ENCODE measurements around the gene SEZ6. TPM values are rescaled to one million over a fixed set of nuclear protein-coding genes. Genes with fewer than 3 reads are reported as not detected.

The SEZ6 gene
- polyA plus RNA-seq, 2 of the 4 experiments (the other 2 are of a cell fraction) = not detected

- ChIA-PET POLR2A (no interaction called here), CTCF (interaction anchor here (0.9 kb wide), 1 partner anchor 91 kb away, joined by 3 read pairs; no protein-coding TSS in a partner anchor)
- DNase-seq (ENCODE audit: low read depth in 1 of 2, low spot score in 1 of 2) (no peak), ATAC-seq (no peak), FAIRE-seq (no peak)
- TF ChIP-seq CBX8 (IDR thresholded peaks at IDR 0.05) (no peak), NPAS2 (CRISPR knock-in tag; IDR thresholded peaks at IDR 0.05; ENCODE audit: borderline replicate concordance) (no peak), NR3C1 (IDR thresholded peaks at IDR 0.05) (no peak), USF2 (IDR thresholded peaks at IDR 0.05) (no peak), RARB (CRISPR knock-in tag; IDR thresholded peaks at IDR 0.05) (no peak), BCL3 (IDR thresholded peaks at IDR 0.05) (no peak), EHMT2 (IDR thresholded peaks at IDR 0.05; ENCODE audit: low read depth) (no peak), JUNB (IDR thresholded peaks at IDR 0.05) (no peak), ZSCAN20 (CRISPR knock-in tag; IDR thresholded peaks at IDR 0.05) (no peak), E2F6 (IDR thresholded peaks at IDR 0.05; ENCODE audit: borderline replicate concordance, low read depth) (no peak)
- TF ChIP-seq, protein P1, sequence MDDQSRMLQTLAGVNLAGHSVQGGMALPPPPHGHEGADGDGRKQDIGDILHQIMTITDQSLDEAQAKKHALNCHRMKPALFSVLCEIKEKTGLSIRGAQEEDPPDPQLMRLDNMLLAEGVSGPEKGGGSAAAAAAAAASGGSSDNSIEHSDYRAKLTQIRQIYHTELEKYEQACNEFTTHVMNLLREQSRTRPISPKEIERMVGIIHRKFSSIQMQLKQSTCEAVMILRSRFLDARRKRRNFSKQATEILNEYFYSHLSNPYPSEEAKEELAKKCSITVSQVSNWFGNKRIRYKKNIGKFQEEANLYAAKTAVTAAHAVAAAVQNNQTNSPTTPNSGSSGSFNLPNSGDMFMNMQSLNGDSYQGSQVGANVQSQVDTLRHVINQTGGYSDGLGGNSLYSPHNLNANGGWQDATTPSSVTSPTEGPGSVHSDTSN (IDR thresholded peaks at IDR 0.05) = no peak
- no peak overlapping the region for H3K4me3 ChIP-seq
- no peaks in the 10 kb centered on the region for H3K9me3 ChIP-seq
- 42% methylated on average over 7 of the region's 7 CpGs for WGBS (ENCODE audit: missing lambda C conversion rate)
- no peaks in the 10 kb centered on the region for H3K4me1 ChIP-seq
- no peak overlapping the region for H3K27ac ChIP-seq
- H3K4me2 ChIP-seq = no peak overlapping the region
Observed at GRCh38 chr17:29021226-29021625, 15.4 kb upstream of the SEZ6 start.

GRCh38 chr17:29020576-29020975 lies 14.7 kb upstream of the SEZ6 start:
- H3K9me3 ChIP-seq = no peaks in the 10 kb centered on the region
- DNase-seq (ENCODE audit: low read depth in 1 of 2, low spot score in 1 of 2) = no peak
- H3K4me1 ChIP-seq = no peaks in the 10 kb centered on the region
- FAIRE-seq = no peak
- no peak overlapping the region for H3K4me2 ChIP-seq
- CTCF ChIA-PET = interaction anchor here (0.9 to 7.6 kb wide), 4 partner anchors 14 to 92 kb away, joined by 3 to 36 read pairs (median 5); no protein-coding TSS in a partner anchor
- no peak overlapping the region for H3K27ac ChIP-seq
- POLR2A ChIA-PET = no interaction called here
- WGBS (ENCODE audit: missing lambda C conversion rate) = 78% methylated on average over 7 of the region's 8 CpGs
- H3K4me3 ChIP-seq = no peak overlapping the region
- ATAC-seq = no peak
- TF ChIP-seq JUNB (IDR thresholded peaks at IDR 0.05) = no peak
- TF ChIP-seq, protein P2, sequence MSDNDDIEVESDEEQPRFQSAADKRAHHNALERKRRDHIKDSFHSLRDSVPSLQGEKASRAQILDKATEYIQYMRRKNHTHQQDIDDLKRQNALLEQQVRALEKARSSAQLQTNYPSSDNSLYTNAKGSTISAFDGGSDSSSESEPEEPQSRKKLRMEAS (IDR thresholded peaks at IDR 0.05) = no peak
- TF ChIP-seq SREBF2 (IDR thresholded peaks at IDR 0.05) = no peak
- TF ChIP-seq, protein P1 (IDR thresholded peaks at IDR 0.05) = no peak
- TF ChIP-seq FOSB (CRISPR knock-in tag; IDR thresholded peaks at IDR 0.05) = no peak
- TF ChIP-seq CHD2 (IDR thresholded peaks at IDR 0.05; ENCODE audit: low read length, partially characterized antibody) = no peak
- no peak for TF ChIP-seq RFX5 (IDR thresholded peaks at IDR 0.05)
- TF ChIP-seq HMGXB4 (CRISPR knock-in tag; IDR thresholded peaks at IDR 0.05; ENCODE audit: borderline replicate concordance) = no peak
- no peak for TF ChIP-seq RARB (CRISPR knock-in tag; IDR thresholded peaks at IDR 0.05)
- no peak for TF ChIP-seq SMC3 (IDR thresholded peaks at IDR 0.05)
- no peak for TF ChIP-seq BHLHE40 (IDR thresholded peaks at IDR 0.05; ENCODE audit: low read depth, low read length)
- no peak for TF ChIP-seq ZFP36 (IDR thresholded peaks at IDR 0.05; ENCODE audit: borderline replicate concordance, partially characterized antibody)
- TF ChIP-seq, protein P3, sequence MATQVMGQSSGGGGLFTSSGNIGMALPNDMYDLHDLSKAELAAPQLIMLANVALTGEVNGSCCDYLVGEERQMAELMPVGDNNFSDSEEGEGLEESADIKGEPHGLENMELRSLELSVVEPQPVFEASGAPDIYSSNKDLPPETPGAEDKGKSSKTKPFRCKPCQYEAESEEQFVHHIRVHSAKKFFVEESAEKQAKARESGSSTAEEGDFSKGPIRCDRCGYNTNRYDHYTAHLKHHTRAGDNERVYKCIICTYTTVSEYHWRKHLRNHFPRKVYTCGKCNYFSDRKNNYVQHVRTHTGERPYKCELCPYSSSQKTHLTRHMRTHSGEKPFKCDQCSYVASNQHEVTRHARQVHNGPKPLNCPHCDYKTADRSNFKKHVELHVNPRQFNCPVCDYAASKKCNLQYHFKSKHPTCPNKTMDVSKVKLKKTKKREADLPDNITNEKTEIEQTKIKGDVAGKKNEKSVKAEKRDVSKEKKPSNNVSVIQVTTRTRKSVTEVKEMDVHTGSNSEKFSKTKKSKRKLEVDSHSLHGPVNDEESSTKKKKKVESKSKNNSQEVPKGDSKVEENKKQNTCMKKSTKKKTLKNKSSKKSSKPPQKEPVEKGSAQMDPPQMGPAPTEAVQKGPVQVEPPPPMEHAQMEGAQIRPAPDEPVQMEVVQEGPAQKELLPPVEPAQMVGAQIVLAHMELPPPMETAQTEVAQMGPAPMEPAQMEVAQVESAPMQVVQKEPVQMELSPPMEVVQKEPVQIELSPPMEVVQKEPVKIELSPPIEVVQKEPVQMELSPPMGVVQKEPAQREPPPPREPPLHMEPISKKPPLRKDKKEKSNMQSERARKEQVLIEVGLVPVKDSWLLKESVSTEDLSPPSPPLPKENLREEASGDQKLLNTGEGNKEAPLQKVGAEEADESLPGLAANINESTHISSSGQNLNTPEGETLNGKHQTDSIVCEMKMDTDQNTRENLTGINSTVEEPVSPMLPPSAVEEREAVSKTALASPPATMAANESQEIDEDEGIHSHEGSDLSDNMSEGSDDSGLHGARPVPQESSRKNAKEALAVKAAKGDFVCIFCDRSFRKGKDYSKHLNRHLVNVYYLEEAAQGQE (IDR thresholded peaks at IDR 0.05) = no peak
- TF ChIP-seq, protein P4, sequence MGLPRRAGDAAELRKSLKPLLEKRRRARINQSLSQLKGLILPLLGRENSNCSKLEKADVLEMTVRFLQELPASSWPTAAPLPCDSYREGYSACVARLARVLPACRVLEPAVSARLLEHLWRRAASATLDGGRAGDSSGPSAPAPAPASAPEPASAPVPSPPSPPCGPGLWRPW (IDR thresholded peaks at IDR 0.05) = no peak
- TF ChIP-seq KDM5A (IDR thresholded peaks at IDR 0.05) = no peak
- TF ChIP-seq CEBPB (IDR thresholded peaks at IDR 0.05) = no peak
- no peak for TF ChIP-seq ZSCAN20 (CRISPR knock-in tag; IDR thresholded peaks at IDR 0.05)
- no peak for TF ChIP-seq ZC3H11A (IDR thresholded peaks at IDR 0.05)
- TF ChIP-seq BCL3 (IDR thresholded peaks at IDR 0.05) = no peak
